Measurements from ENCODE around the gene FFAR1. TPM values are rescaled to one million over a fixed set of nuclear protein-coding genes. Genes with fewer than 3 reads are reported as not detected.

The FFAR1 gene
- polyA plus RNA-seq, 1 of the 3 experiments (the other 2 are of a cell fraction): not detected

DNA sequence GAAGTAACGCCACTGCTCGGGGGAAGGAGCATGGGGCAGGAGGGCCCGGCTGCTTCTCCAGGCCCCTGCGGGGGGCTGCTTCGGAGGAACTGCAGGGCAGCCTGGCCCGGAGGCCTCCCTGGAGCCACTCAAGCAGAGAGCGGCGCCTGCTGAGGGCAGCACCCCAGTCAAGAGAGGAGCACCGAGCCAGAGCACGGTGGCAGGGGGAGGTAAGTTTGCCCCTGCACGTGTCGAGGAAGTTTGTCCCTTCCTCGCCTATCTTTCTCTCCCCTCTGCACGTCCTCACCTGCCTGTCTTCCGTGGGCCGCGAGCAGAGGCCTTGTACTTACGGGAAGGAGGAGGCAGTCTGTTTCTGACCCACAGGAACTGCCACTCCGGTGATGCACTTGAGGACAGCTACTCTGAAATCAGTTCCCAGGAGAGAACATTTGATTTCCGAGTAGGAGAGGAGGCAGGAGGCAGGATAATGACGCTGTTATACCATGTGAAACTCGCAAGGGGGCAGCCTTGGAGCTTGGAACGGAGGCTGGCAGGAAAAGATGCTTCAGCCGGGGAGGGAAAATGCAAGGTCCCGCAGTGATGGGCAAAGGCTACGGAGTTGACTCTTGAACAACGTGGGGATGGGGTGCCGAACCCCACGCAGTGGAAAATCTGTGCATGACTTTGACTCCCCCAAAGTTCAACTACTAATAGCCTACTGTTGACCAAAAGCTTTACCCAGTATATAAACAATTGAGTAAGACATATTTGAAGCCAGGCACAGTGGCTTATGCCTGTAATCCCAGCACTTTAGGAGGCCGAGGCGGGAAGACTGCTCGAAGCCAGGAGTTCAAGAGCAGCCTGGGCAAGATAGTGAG lies 5.0 kb downstream of the FFAR1 start:
- peak; percentile 85 for DNase-seq
- Histone ChIP-seq H4K20me1 (ENCODE audit: insufficient read depth) (no peaks in the 10 kb centered on the region), H3K27ac (ENCODE audit: low read depth in 2 of 2, low read length in 1 of 2) (no peak overlapping the region), H3K79me2 (ENCODE audit: insufficient read depth) (no peaks in the 10 kb centered on the region), H3K27me3 (ENCODE audit: insufficient read depth) (peaks cover 80% of the 10 kb centered on the region), H3K4me2 (no peak overlapping the region), H3K4me3 (ENCODE audit: low read depth in 2 of 2, low read length in 1 of 2) (no peak overlapping the region), H3K4me1 (ENCODE audit: control insufficient read depth in 1 of 2, insufficient read depth in 2 of 2, low read depth in 1 of 2, low read length in 1 of 2) (peaks cover 0 to 3% of the 10 kb centered on the region in 2 experiments; a peak in 1 of 4 replicates), H3F3A (replicated peaks; ENCODE audit: insufficient read depth) (no peaks in the 10 kb centered on the region), H3K9me2 (no peaks in the 10 kb centered on the region), H2AFZ (ENCODE audit: low read depth) (peak overlapping the region; percentile 9; the same call in 1 of the 2 replicates), H3K9ac (no peak overlapping the region), H3K36me3 (replicated peaks in 1 of 2; ENCODE audit: control insufficient read depth in 1 of 2, insufficient read depth in 2 of 2, low read length in 1 of 2) (no peaks in the 10 kb centered on the region), H3K9me3 (no peaks in the 10 kb centered on the region)
- 5% methylated on average over 26 of the region's 32 CpGs for WGBS (ENCODE audit: low lambda C conversion rate)
- ChIA-PET POLR2A (no interaction called here), CTCF (interaction anchor here (0.7 to 7.2 kb wide), 56 partner anchors 8 to 447 kb away, joined by 3 to 111 read pairs (median 4); partner anchors contain the start of genes FXYD3 and HAUS5)
- TF ChIP-seq GATA2 (CRISPR knock-in tag; IDR thresholded peaks at IDR 0.05) (no peak), FOXM1 (IDR thresholded peaks at IDR 0.05; ENCODE audit: low read depth) (no peak), RAD21 (IDR thresholded peaks at IDR 0.05; ENCODE audit: low read length) (peak; percentile 91), SMC3 (IDR thresholded peaks at IDR 0.05; ENCODE audit: low read depth, low read length) (peak; percentile 72)
- TF ChIP-seq, protein P1, sequence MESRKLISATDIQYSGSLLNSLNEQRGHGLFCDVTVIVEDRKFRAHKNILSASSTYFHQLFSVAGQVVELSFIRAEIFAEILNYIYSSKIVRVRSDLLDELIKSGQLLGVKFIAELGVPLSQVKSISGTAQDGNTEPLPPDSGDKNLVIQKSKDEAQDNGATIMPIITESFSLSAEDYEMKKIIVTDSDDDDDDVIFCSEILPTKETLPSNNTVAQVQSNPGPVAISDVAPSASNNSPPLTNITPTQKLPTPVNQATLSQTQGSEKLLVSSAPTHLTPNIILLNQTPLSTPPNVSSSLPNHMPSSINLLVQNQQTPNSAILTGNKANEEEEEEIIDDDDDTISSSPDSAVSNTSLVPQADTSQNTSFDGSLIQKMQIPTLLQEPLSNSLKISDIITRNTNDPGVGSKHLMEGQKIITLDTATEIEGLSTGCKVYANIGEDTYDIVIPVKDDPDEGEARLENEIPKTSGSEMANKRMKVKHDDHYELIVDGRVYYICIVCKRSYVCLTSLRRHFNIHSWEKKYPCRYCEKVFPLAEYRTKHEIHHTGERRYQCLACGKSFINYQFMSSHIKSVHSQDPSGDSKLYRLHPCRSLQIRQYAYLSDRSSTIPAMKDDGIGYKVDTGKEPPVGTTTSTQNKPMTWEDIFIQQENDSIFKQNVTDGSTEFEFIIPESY (IDR thresholded peaks at IDR 0.05; ENCODE audit: borderline replicate concordance, low read depth): no peak
- TF ChIP-seq, protein P2, sequence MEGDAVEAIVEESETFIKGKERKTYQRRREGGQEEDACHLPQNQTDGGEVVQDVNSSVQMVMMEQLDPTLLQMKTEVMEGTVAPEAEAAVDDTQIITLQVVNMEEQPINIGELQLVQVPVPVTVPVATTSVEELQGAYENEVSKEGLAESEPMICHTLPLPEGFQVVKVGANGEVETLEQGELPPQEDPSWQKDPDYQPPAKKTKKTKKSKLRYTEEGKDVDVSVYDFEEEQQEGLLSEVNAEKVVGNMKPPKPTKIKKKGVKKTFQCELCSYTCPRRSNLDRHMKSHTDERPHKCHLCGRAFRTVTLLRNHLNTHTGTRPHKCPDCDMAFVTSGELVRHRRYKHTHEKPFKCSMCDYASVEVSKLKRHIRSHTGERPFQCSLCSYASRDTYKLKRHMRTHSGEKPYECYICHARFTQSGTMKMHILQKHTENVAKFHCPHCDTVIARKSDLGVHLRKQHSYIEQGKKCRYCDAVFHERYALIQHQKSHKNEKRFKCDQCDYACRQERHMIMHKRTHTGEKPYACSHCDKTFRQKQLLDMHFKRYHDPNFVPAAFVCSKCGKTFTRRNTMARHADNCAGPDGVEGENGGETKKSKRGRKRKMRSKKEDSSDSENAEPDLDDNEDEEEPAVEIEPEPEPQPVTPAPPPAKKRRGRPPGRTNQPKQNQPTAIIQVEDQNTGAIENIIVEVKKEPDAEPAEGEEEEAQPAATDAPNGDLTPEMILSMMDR (IDR thresholded peaks at IDR 0.05): peak; percentile 80

DNA sequence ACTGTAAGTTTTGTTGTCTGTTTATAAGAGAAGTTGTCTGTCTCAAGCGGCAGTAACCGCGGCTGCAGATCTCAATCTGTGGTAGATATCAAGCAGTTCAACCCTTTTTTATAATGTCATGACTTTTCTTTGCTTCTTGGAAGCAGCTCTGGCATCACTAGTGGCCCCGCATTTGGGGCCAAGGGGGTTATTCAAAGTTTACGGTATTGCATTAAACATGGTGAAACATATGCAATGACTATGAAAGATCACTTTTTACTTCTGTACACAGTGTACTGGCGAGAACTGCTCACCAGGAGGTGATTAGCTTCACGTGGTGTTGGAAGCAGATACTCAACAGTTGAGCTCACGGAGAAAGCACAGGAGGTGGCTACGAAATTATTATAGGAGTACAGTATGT lies 5.9 kb downstream of the FFAR1 start:
- Histone ChIP-seq H3K9me3 (no peaks in the 10 kb centered on the region), H3K9me2 (no peaks in the 10 kb centered on the region), H3K36me3 (replicated peaks in 1 of 2; ENCODE audit: control insufficient read depth in 1 of 2, insufficient read depth in 2 of 2, low read length in 1 of 2) (no peaks in the 10 kb centered on the region), H3K4me3 (ENCODE audit: low read depth in 2 of 2, low read length in 1 of 2) (no peak overlapping the region), H3K27me3 (ENCODE audit: insufficient read depth) (peaks cover 78% of the 10 kb centered on the region), H3K27ac (ENCODE audit: low read depth in 2 of 2, low read length in 1 of 2) (no peak overlapping the region), H3F3A (replicated peaks; ENCODE audit: insufficient read depth) (no peaks in the 10 kb centered on the region), H3K79me2 (ENCODE audit: insufficient read depth) (no peaks in the 10 kb centered on the region), H4K20me1 (ENCODE audit: insufficient read depth) (no peaks in the 10 kb centered on the region), H3K4me2 (no peak overlapping the region), H3K4me1 (ENCODE audit: control insufficient read depth in 1 of 2, insufficient read depth in 2 of 2, low read depth in 1 of 2, low read length in 1 of 2) (peaks cover 0 to 10% of the 10 kb centered on the region in 2 experiments; a peak in 1 of 4 replicates), H3K9ac (no peak overlapping the region), H2AFZ (ENCODE audit: low read depth) (no peak overlapping the region)
- WGBS (ENCODE audit: low lambda C conversion rate): 22% methylated on average over 9 of the region's 9 CpGs
- no peak for DNase-seq
- CTCF ChIA-PET: interaction anchor here (0.9 to 7.2 kb wide), 43 partner anchors 8 to 448 kb away, joined by 3 to 111 read pairs (median 5); partner anchors contain the start of gene FXYD3
- POLR2A ChIA-PET: no interaction called here
- TF ChIP-seq SMC3 (IDR thresholded peaks at IDR 0.05; ENCODE audit: low read depth, low read length) (no peak), RFX5 (IDR thresholded peaks at IDR 0.05; ENCODE audit: low read length) (no peak), EP300 (IDR thresholded peaks at IDR 0.05; ENCODE audit: borderline replicate concordance in 1 of 2, low read depth in 1 of 2, low read length in 1 of 2) (no peak), TCF12 (IDR thresholded peaks at IDR 0.05) (no peak), RXRA (IDR thresholded peaks at IDR 0.05; ENCODE audit: borderline replicate concordance, low read depth) (no peak), TEAD4 (IDR thresholded peaks at IDR 0.05; ENCODE audit: borderline replicate concordance, insufficient read depth) (no peak)
- TF ChIP-seq, protein P1 (IDR thresholded peaks at IDR 0.05; ENCODE audit: borderline replicate concordance, low read depth): no peak
- TF ChIP-seq, protein P3, sequence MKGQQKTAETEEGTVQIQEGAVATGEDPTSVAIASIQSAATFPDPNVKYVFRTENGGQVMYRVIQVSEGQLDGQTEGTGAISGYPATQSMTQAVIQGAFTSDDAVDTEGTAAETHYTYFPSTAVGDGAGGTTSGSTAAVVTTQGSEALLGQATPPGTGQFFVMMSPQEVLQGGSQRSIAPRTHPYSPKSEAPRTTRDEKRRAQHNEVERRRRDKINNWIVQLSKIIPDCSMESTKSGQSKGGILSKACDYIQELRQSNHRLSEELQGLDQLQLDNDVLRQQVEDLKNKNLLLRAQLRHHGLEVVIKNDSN (IDR thresholded peaks at IDR 0.05; ENCODE audit: borderline replicate concordance, low read depth): no peak
- TF ChIP-seq, protein P2 (IDR thresholded peaks at IDR 0.05): no peak
- TF ChIP-seq, protein P4, sequence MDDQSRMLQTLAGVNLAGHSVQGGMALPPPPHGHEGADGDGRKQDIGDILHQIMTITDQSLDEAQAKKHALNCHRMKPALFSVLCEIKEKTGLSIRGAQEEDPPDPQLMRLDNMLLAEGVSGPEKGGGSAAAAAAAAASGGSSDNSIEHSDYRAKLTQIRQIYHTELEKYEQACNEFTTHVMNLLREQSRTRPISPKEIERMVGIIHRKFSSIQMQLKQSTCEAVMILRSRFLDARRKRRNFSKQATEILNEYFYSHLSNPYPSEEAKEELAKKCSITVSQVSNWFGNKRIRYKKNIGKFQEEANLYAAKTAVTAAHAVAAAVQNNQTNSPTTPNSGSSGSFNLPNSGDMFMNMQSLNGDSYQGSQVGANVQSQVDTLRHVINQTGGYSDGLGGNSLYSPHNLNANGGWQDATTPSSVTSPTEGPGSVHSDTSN (IDR thresholded peaks at IDR 0.05): no peak

Measured in SK-N-SH (cell line).